OCI-LY3 (cell line): ENCODE measurements around the gene CAMK2D.

Experiments
- EZH2phosphoT487 ChIP-seq: fragments of 200-600 bp; shearing (Covaris generic); IDR thresholded peaks from 2 replicates; pipeline ENCODE4 v1.6.1; 2018; ENCODE audit warnings: antibody characterized with exemption, mixed run types, low read depth
- TF ChIP-seq, protein P1 (sequence below): fragments of 200-600, 300-600 bp; sonication (generic); IDR thresholded peaks from 2 replicates; pipeline ENCODE4 v1.5.1; 2014; ENCODE audit warnings: antibody characterized with exemption, low read length, low read depth

DNA sequence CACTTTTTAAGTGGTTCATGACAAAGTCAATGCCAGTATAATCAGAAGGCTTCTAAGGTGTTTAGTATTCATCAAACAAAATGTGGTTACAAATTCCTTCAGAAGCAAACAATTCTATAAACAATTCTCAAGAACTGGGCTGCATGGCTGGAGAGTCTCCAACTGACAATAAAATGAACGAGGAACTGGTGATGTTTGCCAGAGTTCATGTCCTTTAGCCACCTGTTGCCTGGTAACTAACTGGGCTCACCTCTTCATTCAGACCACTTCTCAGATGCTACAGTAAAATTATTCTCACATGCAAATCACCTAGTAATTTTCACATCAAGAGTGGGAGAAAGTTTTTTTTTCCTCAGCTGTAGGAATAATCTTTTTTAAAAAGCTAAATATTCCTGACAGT, 53.3 kb downstream of the CAMK2D start:
- TF ChIP-seq, protein P1, sequence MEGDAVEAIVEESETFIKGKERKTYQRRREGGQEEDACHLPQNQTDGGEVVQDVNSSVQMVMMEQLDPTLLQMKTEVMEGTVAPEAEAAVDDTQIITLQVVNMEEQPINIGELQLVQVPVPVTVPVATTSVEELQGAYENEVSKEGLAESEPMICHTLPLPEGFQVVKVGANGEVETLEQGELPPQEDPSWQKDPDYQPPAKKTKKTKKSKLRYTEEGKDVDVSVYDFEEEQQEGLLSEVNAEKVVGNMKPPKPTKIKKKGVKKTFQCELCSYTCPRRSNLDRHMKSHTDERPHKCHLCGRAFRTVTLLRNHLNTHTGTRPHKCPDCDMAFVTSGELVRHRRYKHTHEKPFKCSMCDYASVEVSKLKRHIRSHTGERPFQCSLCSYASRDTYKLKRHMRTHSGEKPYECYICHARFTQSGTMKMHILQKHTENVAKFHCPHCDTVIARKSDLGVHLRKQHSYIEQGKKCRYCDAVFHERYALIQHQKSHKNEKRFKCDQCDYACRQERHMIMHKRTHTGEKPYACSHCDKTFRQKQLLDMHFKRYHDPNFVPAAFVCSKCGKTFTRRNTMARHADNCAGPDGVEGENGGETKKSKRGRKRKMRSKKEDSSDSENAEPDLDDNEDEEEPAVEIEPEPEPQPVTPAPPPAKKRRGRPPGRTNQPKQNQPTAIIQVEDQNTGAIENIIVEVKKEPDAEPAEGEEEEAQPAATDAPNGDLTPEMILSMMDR: no peak
- TF ChIP-seq EZH2phosphoT487: no peak
